Keratinocyte (primary cell): ENCODE measurements around the gene ASB12. TPM values are rescaled to one million over a fixed set of nuclear protein-coding genes. Genes with fewer than 3 reads are reported as not detected.

Source experiments
- DNase-seq: peaks from one replicate; pipeline ENCODE4 v3.0.0-alpha.2; 2011; ENCODE audit warnings: low read depth, missing footprints, low spot score
- FAIRE-seq: peaks from 2 replicates; lab custom pipeline; 2011; peaks lifted over from hg19 to GRCh38; lab: Jason Lieb, UNC
- H2AFZ ChIP-seq: 2 replicates; pipeline ENCODE4 v1.6.0; 2012; ENCODE audit warnings: low read length, control low read depth, inconsistent platforms; ENCODE audit not compliant: control insufficient read depth
- H3K27ac ChIP-seq: 2 replicates; pipeline ENCODE4 v1.5.1; 2011; ENCODE audit warnings: low read length; ENCODE audit not compliant: control insufficient read depth, insufficient read depth
- H3K27me3 ChIP-seq: 3 replicates; pipeline ENCODE4 v1.6.0; 2011; ENCODE audit warnings: low read length; ENCODE audit not compliant: control insufficient read depth, insufficient read depth; ENCODE audit errors: extremely low read depth
- H3K36me3 ChIP-seq, 2 experiments: 2 replicates in 1 of 2; 3 replicates in 1 of 2; pipeline ENCODE4 v1.5.1; 2011; ENCODE audit warnings: low read length in 2 of 2, mild to moderate bottlenecking in 1 of 2; ENCODE audit not compliant: control insufficient read depth in 2 of 2, insufficient read depth in 2 of 2; ENCODE audit errors: extremely low read depth in 1 of 2
- H3K4me1 ChIP-seq: 3 replicates; pipeline ENCODE4 v1.5.1; 2011; ENCODE audit warnings: low read length; ENCODE audit not compliant: control insufficient read depth, insufficient read depth; ENCODE audit errors: extremely low read depth
- H3K4me2 ChIP-seq: 3 replicates; pipeline ENCODE4 v1.6.0; 2011; ENCODE audit warnings: low read depth, low read length; ENCODE audit not compliant: control insufficient read depth, insufficient read depth; ENCODE audit errors: extremely low read depth
- H3K4me3 ChIP-seq, 3 experiments: fragments of 200-600 bp in 1 of 3; sonication (generic) in 1 of 3; 2 replicates in 2 of 3; 3 replicates in 1 of 3; pipeline ENCODE4 v1.5.1; 2011 to 2016; ENCODE audit warnings: low read length in 3 of 3, mild to moderate bottlenecking in 3 of 3, control low read depth in 2 of 3, inconsistent platforms in 1 of 3, low read depth in 1 of 3, mixed read lengths in 1 of 3, mixed run types in 1 of 3, moderate library complexity in 1 of 3; ENCODE audit not compliant: control insufficient read depth in 2 of 3, insufficient read depth in 2 of 3; ENCODE audit errors: extremely low read depth in 1 of 3
- H3K79me2 ChIP-seq: 2 replicates; pipeline ENCODE4 v1.6.0; 2012; ENCODE audit warnings: low read length; ENCODE audit not compliant: control insufficient read depth, insufficient read depth
- H3K9ac ChIP-seq: 3 replicates; pipeline ENCODE4 v1.6.0; 2011; ENCODE audit warnings: low read length; ENCODE audit not compliant: control insufficient read depth, insufficient read depth; ENCODE audit errors: extremely low read depth
- H3K9me1 ChIP-seq: 3 replicates; pipeline ENCODE4 v1.6.0; 2011; ENCODE audit warnings: low read length; ENCODE audit not compliant: control insufficient read depth, insufficient read depth; ENCODE audit errors: extremely low read depth
- H3K9me3 ChIP-seq: 2 replicates; pipeline ENCODE4 v1.5.1; 2012; ENCODE audit warnings: low read depth, low read length; ENCODE audit not compliant: control insufficient read depth
- H4K20me1 ChIP-seq: 3 replicates; pipeline ENCODE4 v1.6.0; 2011; ENCODE audit warnings: low read length; ENCODE audit not compliant: control insufficient read depth, insufficient read depth; ENCODE audit errors: extremely low read depth
- CTCF ChIP-seq, 3 experiments: IDR thresholded peaks in 1 of 3; conservative IDR thresholded peaks in 1 of 3; optimal IDR thresholded peaks in 1 of 3; 2 replicates in 2 of 3; 3 replicates in 1 of 3; pipeline versions ENCODE3 to v1.5.1; 2011; ENCODE audit warnings: low read length in 3 of 3, mild to moderate bottlenecking in 3 of 3, moderate library complexity in 2 of 3, control low read depth in 1 of 3, inconsistent platforms in 1 of 3; ENCODE audit not compliant: insufficient read depth in 2 of 3; ENCODE audit errors: extremely low read depth in 1 of 3
- EZH2 ChIP-seq: IDR thresholded peaks from one replicate; pipeline ENCODE4 v1.6.1; 2012; ENCODE audit warnings: inconsistent platforms, mild to moderate bottlenecking, low read length, moderate library complexity
- dilution Hi-C: fragments of 300-500 bp; cut with MboI; formaldehyde crosslinking; loops from one replicate; pipeline ENCODE4 v1.7.0; 2020; ENCODE audit warnings: low sequenced_read_pairs; ENCODE audit not compliant: extremely low pct_ligation_motif_present
- polyA minus RNA-seq, 3 experiments: library from RNA; depleted of rRNA, polyadenylated mRNA; stranded (reverse); fragments of >200 nt; gene quantifications; 1 replicate in 1 of 3; 2 replicates in 1 of 3; 3 replicates in 1 of 3; pipeline ENCODE4 v1.2.3, GENCODE V29; 2011
- polyA plus RNA-seq, 5 experiments: library from polyadenylated mRNA; depleted of rRNA in 3 of 5; stranded (reverse) in 3 of 5; stranded (forward) in 1 of 5; unstranded in 1 of 5; fragments of >200 nt; gene quantifications; 1 replicate in 1 of 5; 2 replicates in 3 of 5; 3 replicates in 1 of 5; pipeline versions ENCODE4 v1.2.1 to v1.2.3, GENCODE V29; 2011 to 2012; ENCODE audit warnings: missing spikeins in 2 of 5, low read depth in 1 of 5, low replicate concordance in 1 of 5

The ASB12 gene
- 0.09 TPM in 1 of 3 replicates, not detected in the others for polyA plus RNA-seq
- polyA plus RNA-seq (2011; ENCODE audit: low read depth): not detected
- polyA plus RNA-seq (2011; cell fraction: cytosol; rRNA removed): 0.05 and 0.09 TPM in 2 replicates
- polyA plus RNA-seq (2011; cell fraction: nucleus; rRNA removed): 0.11 TPM in 1 of 2 replicates, not detected in the other
- not detected in 2 replicates for polyA plus RNA-seq (2012; ENCODE audit: low replicate concordance)
- not detected in 3 replicates for polyA minus RNA-seq
- polyA minus RNA-seq (2011; cell fraction: cytosol; rRNA and poly(A)+ RNA removed): not detected
- not detected in 2 replicates for polyA minus RNA-seq (2011; cell fraction: nucleus; rRNA and poly(A)+ RNA removed)

GRCh38 chrX:64230123-64230970 lies at the start of gene ASB12:
Gene ASB12, minus strand, starts transcription at chrX:64230607. Its CDS starts 4,957 bp downstream, at chrX:64225650.
- H3K27ac ChIP-seq: no peak within 1 kb of the TSS
- no peaks in the 10 kb centered on the region for H4K20me1 ChIP-seq
- H3K9ac ChIP-seq: no peak within 1 kb of the TSS
- H3K36me3 ChIP-seq: no peaks in the 10 kb centered on the region
- H3K4me1 ChIP-seq: no peaks in the 10 kb centered on the region
- TF ChIP-seq CTCF (optimal IDR thresholded peaks at IDR 0.05 in 1 of 3, IDR thresholded peaks at IDR 0.05 in 1 of 3, conservative IDR thresholded peaks at IDR 0.05 in 1 of 3; ENCODE audit: extremely low read depth in 1 of 3, insufficient read depth in 2 of 3, low read length in 3 of 3) (no peak), EZH2 (no peak)
- no peak within 1 kb of the TSS for H3K4me3 ChIP-seq
- dilution Hi-C loops: no loop called here
- no peak within 1 kb of the TSS for H3K4me2 ChIP-seq
- DNase-seq: no peak
- no peaks in the 10 kb centered on the region for H3K27me3 ChIP-seq
- no peak for FAIRE-seq
- no peaks in the 10 kb centered on the region for H3K9me1 ChIP-seq
- no peaks in the 10 kb centered on the region for H3K79me2 ChIP-seq
- no peaks in the 10 kb centered on the region for H3K9me3 ChIP-seq
- H2AFZ ChIP-seq: no peak within 1 kb of the TSS

- Histone ChIP-seq H4K20me1 (no peaks in the 10 kb centered on the region), H3K79me2 (no peaks in the 10 kb centered on the region), H3K27me3 (no peaks in the 10 kb centered on the region), H3K4me2 (no peak overlapping the region), H3K4me3 (no peak overlapping the region), H2AFZ (no peak overlapping the region), H3K36me3 (no peaks in the 10 kb centered on the region), H3K9me1 (no peaks in the 10 kb centered on the region), H3K27ac (no peak overlapping the region), H3K9me3 (no peaks in the 10 kb centered on the region), H3K9ac (no peak overlapping the region), H3K4me1 (no peaks in the 10 kb centered on the region)
- DNase-seq (no peak), FAIRE-seq (no peak)
- no peak for TF ChIP-seq EZH2
- no peak for TF ChIP-seq CTCF (optimal IDR thresholded peaks at IDR 0.05 in 1 of 3, IDR thresholded peaks at IDR 0.05 in 1 of 3, conservative IDR thresholded peaks at IDR 0.05 in 1 of 3; ENCODE audit: extremely low read depth in 1 of 3, insufficient read depth in 2 of 3, low read length in 3 of 3)
- dilution Hi-C loops: no loop called here
Observed at GRCh38 chrX:64265265-64265664, 34.9 kb upstream of the ASB12 start.
